Body of pancreas (tissue), 4 donors: ENCODE data around the gene CPZ. TPM values are rescaled to one million over a fixed set of nuclear protein-coding genes. Genes with fewer than 3 reads are reported as not detected.

Experiments used
- ATAC-seq: fragments of 150-250 bp; one replicate; pipeline ENCODE4 v1.9.1; 2016
- DNase-seq, 4 donors: peaks; one replicate each; pipeline ENCODE4 v3.0.0-alpha.2; 2019
- H3K27ac ChIP-seq, 4 donors: fragments of 200-600 bp; sonication (generic); 1 replicate in 3 of 4; 2 replicates in 1 of 4; pipeline versions ENCODE4 v1.5.1 to v1.6.1; 2016 to 2019; ENCODE audit warnings: mild to moderate bottlenecking in 1 of 4, mixed read lengths in 1 of 4, moderate library complexity in 1 of 4
- H3K27me3 ChIP-seq, 2 donors: fragments of 200-600 bp; sonication (generic); one replicate each; pipeline ENCODE4 v1.6.0; 2016; ENCODE audit warnings: mild to moderate bottlenecking in 1 of 2
- H3K36me3 ChIP-seq, 2 donors: fragments of 200-600 bp; sonication (generic); replicated peaks in 1 of 2; 2 replicates each; pipeline ENCODE4 v1.5.1; 2016; ENCODE audit warnings: low read depth in 2 of 2; ENCODE audit not compliant: insufficient read depth in 1 of 2
- H3K4me1 ChIP-seq: fragments of 200-600 bp; sonication (generic); one replicate; pipeline ENCODE4 v1.6.0; 2016
- H3K4me3 ChIP-seq, 2 donors: fragments of 200-600 bp; sonication (generic); 1 replicate in 1 of 2; 2 replicates in 1 of 2; pipeline ENCODE4 v1.5.1; 2016 to 2019
- H3K9me3 ChIP-seq, 3 donors: fragments of 200-600 bp; sonication (generic); 1 replicate in 2 of 3; 2 replicates in 1 of 3; pipeline ENCODE4 v1.5.1; 2016
- CTCF ChIP-seq, 7 experiments: fragments of 450-650 bp in 4 of 7; fragments of 200-600 bp in 3 of 7; sonication (generic) in 3 of 7; IDR thresholded peaks; one replicate each; pipeline ENCODE4 v1.5.1; 2016 to 2019; ENCODE audit warnings: antibody characterized with exemption in 7 of 7
- POLR2A ChIP-seq, 3 donors: fragments of 450-650 bp; IDR thresholded peaks; one replicate each; pipeline ENCODE4 v1.6.1; 2016; ENCODE audit warnings: antibody characterized with exemption in 3 of 3, mild to moderate bottlenecking in 2 of 3
- WGBS, 2 donors: methylation state at CpG; one replicate each; pipeline ENCODE4 v1.1.5; 2017; 5-methylcytosine and 5-hydroxymethylcytosine counted together
- intact Hi-C: fragments of 100-400 bp; cut with DNase I; formaldehyde crosslinking; loops from one replicate; pipeline ENCODE4 v1.15.1; 2023
- total RNA-seq, 2 donors: library from RNA; depleted of rRNA; stranded (reverse); fragments of >200 nt; gene quantifications; one replicate each; pipeline ENCODE4 v1.1.0, GENCODE V29; 2016

The CPZ gene
- total RNA-seq, 2 donors from 2014 or later = 0.66 to 0.78 TPM

GRCh38 chr4:8609824-8610350 is 17.3 kb downstream of the CPZ start:
- no peak overlapping the region for H3K4me3 ChIP-seq
- H3K27me3 ChIP-seq = peaks cover 0 to 7% of the 10 kb centered on the region in 2 donors
- DNase-seq (no peak), ATAC-seq (no peak)
- H3K27ac ChIP-seq = no peak overlapping the region
- 59 to 61% methylated on average over 8 to 9 of the region's 9 CpGs for WGBS, 2 donors
- H3K9me3 ChIP-seq = no peaks in the 10 kb centered on the region
- TF ChIP-seq CTCF (IDR thresholded peaks at IDR 0.05) (no peak), POLR2A (IDR thresholded peaks at IDR 0.05) (no peak)
- intact Hi-C loops = loop anchor here (10.0 kb wide), 2 partner anchors 275 to 305 kb away; no protein-coding TSS in a partner anchor
- no peaks in the 10 kb centered on the region for H3K4me1 ChIP-seq
- H3K36me3 ChIP-seq = no peaks in the 10 kb centered on the region

DNA sequence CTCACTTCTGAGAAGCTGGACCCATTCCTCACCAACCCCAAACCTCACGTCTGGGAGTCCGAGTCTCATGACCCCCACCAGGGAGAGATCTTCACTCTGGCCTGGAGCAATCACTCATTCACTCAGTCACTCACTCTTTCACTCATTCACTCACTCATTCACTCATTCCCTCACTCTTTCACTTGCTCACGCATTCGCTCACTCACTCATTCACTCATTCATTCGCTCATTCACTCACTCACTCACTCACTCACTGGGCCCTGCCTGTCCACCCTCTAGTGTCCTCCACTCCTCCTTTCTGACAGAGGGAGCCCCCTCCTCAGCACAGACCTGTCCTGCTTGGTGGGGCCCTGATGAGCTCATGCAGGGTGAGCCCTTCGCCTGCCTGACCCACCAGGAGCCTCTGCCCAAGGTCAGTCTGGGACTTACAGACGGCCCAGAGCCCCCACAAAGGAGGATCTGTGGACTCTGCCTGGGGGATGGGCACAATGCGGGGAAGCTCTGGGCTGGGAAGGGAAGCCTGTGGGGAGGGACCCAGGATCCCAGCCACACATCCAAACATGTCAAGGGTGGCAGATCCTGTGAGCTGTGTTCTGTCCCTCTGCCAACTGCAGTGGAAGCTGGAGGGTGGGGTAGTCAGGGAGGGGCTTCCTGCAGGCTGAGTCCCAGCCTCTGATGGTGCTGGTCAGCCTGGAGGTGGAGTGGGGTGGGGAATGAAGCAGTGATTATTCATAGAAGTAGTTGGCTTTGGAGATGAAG is 18.5 kb downstream of the CPZ start:
- Histone ChIP-seq H3K4me3 (no peak overlapping the region), H3K36me3 (no peaks in the 10 kb centered on the region), H3K4me1 (no peaks in the 10 kb centered on the region), H3K9me3 (no peaks in the 10 kb centered on the region), H3K27me3 (peaks cover 0 to 7% of the 10 kb centered on the region in 2 donors), H3K27ac (no peak overlapping the region)
- WGBS, 2 donors = 50 to 51% methylated on average over 8 of the region's 8 CpGs
- intact Hi-C loops = no loop called here
- DNase-seq = no peak
- ATAC-seq = no peak
- TF ChIP-seq POLR2A (IDR thresholded peaks at IDR 0.05) (no peak), CTCF (IDR thresholded peaks at IDR 0.05) (no peak)

- ATAC-seq (no peak), DNase-seq (no peak)
- no peaks in the 10 kb centered on the region for H3K9me3 ChIP-seq
- H3K27ac ChIP-seq = no peak overlapping the region
- no peak overlapping the region for H3K4me3 ChIP-seq
- TF ChIP-seq POLR2A (IDR thresholded peaks at IDR 0.05) (no peak), CTCF (IDR thresholded peaks at IDR 0.05) (no peak)
- H3K27me3 ChIP-seq = no peaks in the 10 kb centered on the region
- intact Hi-C loops = no loop called here
- H3K4me1 ChIP-seq = no peaks in the 10 kb centered on the region
- no peaks in the 10 kb centered on the region for H3K36me3 ChIP-seq
- WGBS, 2 donors = 73 to 82% methylated on average over 4 to 8 of the region's 8 CpGs
Observed at GRCh38 chr4:8612646-8613045, 20.1 kb downstream of the CPZ start.

DNA sequence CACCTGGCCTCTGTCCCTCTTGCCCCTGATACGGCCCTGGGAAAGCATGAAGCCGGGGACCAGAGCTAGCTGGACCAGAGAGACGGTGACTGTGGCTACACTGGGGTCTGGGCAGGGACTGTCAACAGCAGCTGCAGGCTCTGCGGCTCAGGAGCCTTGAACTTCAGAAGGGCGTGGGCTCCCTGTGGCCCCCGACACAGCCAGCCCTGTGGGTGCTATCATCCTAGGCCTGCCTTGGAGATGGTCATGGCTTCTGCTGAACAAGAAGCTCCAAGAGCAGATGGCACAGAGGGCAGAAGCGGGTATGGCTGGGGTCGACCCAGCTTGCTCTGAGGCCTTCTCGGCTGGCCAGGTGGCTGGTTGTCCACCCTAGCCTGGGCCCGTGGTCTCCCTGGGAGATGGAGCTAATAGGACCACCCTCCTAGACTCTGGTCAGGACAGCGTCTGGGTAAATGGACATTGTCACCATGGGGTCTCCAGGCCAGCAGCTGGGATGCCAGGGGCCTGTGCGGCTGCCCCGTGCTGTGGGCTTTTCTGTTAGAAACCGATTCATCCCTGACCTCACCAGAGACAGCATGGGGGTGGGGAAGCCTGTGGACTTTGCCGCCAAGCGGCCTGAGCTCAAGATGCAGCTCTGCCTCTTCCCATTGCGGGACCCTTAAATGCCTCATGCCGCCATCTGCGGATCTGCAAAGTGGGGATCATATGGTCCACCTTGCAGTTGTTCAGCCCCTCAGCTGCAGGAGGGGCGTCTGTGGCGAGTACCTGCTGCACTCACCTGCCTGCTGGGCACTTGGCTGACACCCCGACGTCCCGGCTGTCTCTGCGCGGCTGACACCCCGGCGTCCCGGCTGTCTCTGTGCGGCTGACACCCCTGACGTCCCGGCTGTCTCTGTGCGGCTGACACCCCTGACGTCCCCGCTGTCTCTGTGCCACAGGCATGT is 21.1 kb downstream of the CPZ start:
- TF ChIP-seq POLR2A (IDR thresholded peaks at IDR 0.05) (no peak), CTCF (IDR thresholded peaks at IDR 0.05) (no peak)
- Histone ChIP-seq H3K9me3 (no peaks in the 10 kb centered on the region), H3K4me1 (no peaks in the 10 kb centered on the region), H3K27ac (no peak overlapping the region), H3K27me3 (no peaks in the 10 kb centered on the region), H3K36me3 (no peaks in the 10 kb centered on the region), H3K4me3 (no peak overlapping the region)
- DNase-seq (no peak), ATAC-seq (no peak)
- intact Hi-C loops = no loop called here
- 60 to 78% methylated on average over 16 to 35 of the region's 35 CpGs for WGBS, 2 donors
